Body of pancreas (tissue), 4 donors: ENCODE data around the gene CDHR5. TPM values are rescaled to one million over a fixed set of nuclear protein-coding genes. Genes with fewer than 3 reads are reported as not detected.

Experiments used
- ATAC-seq: fragments of 150-250 bp; one replicate; pipeline ENCODE4 v1.9.1; 2016
- DNase-seq, 4 donors: peaks; one replicate each; pipeline ENCODE4 v3.0.0-alpha.2; 2019
- H3K27ac ChIP-seq, 4 donors: fragments of 200-600 bp; sonication (generic); 1 replicate in 3 of 4; 2 replicates in 1 of 4; pipeline versions ENCODE4 v1.5.1 to v1.6.1; 2016 to 2019; ENCODE audit warnings: mild to moderate bottlenecking in 1 of 4, mixed read lengths in 1 of 4, moderate library complexity in 1 of 4
- H3K27me3 ChIP-seq, 2 donors: fragments of 200-600 bp; sonication (generic); one replicate each; pipeline ENCODE4 v1.6.0; 2016; ENCODE audit warnings: mild to moderate bottlenecking in 1 of 2
- H3K36me3 ChIP-seq, 2 donors: fragments of 200-600 bp; sonication (generic); replicated peaks in 1 of 2; 2 replicates each; pipeline ENCODE4 v1.5.1; 2016; ENCODE audit warnings: low read depth in 2 of 2; ENCODE audit not compliant: insufficient read depth in 1 of 2
- H3K4me1 ChIP-seq: fragments of 200-600 bp; sonication (generic); one replicate; pipeline ENCODE4 v1.6.0; 2016
- H3K4me3 ChIP-seq, 2 donors: fragments of 200-600 bp; sonication (generic); 1 replicate in 1 of 2; 2 replicates in 1 of 2; pipeline ENCODE4 v1.5.1; 2016 to 2019
- H3K9me3 ChIP-seq, 3 donors: fragments of 200-600 bp; sonication (generic); 1 replicate in 2 of 3; 2 replicates in 1 of 3; pipeline ENCODE4 v1.5.1; 2016
- POLR2A ChIP-seq, 3 donors: fragments of 450-650 bp; IDR thresholded peaks; one replicate each; pipeline ENCODE4 v1.6.1; 2016; ENCODE audit warnings: antibody characterized with exemption in 3 of 3, mild to moderate bottlenecking in 2 of 3
- WGBS, 2 donors: methylation state at CpG; one replicate each; pipeline ENCODE4 v1.1.5; 2017; 5-methylcytosine and 5-hydroxymethylcytosine counted together
- intact Hi-C: fragments of 100-400 bp; cut with DNase I; formaldehyde crosslinking; loops from one replicate; pipeline ENCODE4 v1.15.1; 2023
- total RNA-seq, 2 donors: library from RNA; depleted of rRNA; stranded (reverse); fragments of >200 nt; gene quantifications; one replicate each; pipeline ENCODE4 v1.1.0, GENCODE V29; 2016
- TF ChIP-seq, protein P1 (sequence below), 7 experiments: fragments of 450-650 bp in 4 of 7; fragments of 200-600 bp in 3 of 7; sonication (generic) in 3 of 7; IDR thresholded peaks; one replicate each; pipeline ENCODE4 v1.5.1; 2016 to 2019; ENCODE audit warnings: antibody characterized with exemption in 7 of 7

Gene CDHR5
- total RNA-seq, 2 donors from 2014 or later = 14.5 TPM; not detected in 1

DNA sequence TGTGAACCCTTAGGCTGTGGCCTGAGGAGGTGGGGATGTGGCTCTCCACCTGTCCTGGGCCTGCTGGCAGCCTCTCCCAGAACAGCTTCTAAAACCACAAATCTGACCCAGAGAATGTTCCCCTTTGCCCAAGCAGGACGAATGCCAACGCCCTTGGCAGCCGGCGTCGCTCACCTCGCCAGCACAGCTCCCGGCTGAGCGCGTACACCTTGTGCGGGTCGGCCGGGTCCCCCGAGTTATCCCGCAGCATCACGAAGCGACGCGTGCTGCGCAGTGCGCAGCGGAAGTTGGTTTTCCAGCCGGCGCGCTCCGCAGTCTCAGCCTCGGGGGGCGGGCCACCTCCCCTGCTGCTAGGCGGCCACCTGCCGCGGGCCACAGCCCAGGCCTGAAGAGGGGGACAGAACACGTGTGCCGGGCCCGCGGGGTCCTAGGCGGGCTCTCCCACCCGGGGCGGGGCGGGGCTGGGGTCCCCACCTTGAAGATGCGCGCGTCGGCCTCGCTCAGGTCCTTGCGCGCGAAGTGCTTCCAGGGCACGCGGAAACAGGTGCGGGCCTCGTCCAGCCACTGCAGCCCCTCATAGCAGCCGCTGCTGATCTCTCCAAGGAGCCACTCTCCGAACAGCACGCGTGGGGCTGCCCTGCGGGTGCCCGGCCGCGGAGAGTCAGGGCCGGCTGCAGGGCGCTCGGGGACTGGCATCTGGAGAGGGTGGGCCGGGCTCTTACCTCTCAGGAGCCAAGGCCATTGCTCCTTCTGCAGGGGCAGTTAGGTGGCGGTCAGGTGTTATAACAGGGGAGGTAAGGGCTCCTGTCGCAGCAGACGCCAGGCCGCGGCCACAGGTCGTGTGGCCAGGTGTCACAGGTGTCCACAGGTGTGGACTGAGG, 9.9 kb downstream of the CDHR5 start:
- Histone ChIP-seq H3K4me3 (peak overlapping the region; percentile 30 to 60), H3K36me3 (peaks cover 21 to 24% of the 10 kb centered on the region in 2 donors), H3K9me3 (no peaks in the 10 kb centered on the region), H3K4me1 (peaks cover 21% of the 10 kb centered on the region), H3K27me3 (no peaks in the 10 kb centered on the region), H3K27ac (peak overlapping the region; percentile 78 to 96 (median 86))
- intact Hi-C loops = no loop called here
- TF ChIP-seq, protein P1, sequence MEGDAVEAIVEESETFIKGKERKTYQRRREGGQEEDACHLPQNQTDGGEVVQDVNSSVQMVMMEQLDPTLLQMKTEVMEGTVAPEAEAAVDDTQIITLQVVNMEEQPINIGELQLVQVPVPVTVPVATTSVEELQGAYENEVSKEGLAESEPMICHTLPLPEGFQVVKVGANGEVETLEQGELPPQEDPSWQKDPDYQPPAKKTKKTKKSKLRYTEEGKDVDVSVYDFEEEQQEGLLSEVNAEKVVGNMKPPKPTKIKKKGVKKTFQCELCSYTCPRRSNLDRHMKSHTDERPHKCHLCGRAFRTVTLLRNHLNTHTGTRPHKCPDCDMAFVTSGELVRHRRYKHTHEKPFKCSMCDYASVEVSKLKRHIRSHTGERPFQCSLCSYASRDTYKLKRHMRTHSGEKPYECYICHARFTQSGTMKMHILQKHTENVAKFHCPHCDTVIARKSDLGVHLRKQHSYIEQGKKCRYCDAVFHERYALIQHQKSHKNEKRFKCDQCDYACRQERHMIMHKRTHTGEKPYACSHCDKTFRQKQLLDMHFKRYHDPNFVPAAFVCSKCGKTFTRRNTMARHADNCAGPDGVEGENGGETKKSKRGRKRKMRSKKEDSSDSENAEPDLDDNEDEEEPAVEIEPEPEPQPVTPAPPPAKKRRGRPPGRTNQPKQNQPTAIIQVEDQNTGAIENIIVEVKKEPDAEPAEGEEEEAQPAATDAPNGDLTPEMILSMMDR (IDR thresholded peaks at IDR 0.05) = no peak
- TF ChIP-seq POLR2A (IDR thresholded peaks at IDR 0.05) = no peak
- DNase-seq (peak in 3 of 4 donors; percentile 35 to 66 (median 64)), ATAC-seq (no peak)
- 68 to 79% methylated on average over 16 to 53 of the region's 68 CpGs for WGBS, 2 donors

DNA sequence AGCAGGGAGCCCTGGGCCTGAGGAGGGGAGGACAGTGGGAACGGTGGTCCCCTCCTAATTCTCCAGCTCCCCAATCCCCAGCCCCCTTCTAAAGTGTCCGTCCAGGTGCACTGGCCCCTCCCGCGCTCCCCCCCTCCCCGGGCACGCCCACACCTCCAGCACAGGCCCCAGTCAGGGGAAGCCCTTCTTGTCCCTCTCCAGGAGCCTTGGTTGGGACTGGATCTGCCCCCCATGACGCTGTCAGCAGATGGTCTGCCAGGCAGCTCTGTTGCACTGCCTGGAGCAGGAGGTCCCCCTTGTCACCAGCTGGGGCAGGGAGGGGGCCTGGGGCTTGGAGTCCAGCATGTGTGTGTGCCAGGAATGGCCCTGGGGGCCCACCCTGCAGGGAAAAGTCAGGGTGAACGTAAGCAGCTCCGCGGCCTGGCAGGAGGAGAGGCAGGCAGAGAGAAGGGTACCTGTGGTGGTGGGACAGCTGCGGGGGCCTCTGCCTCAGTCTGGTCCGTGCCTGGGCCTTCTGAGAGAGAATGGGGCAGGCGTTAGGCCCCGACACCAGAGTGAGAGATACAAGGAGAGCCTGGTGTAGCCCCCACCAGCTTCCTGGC, 10.6 kb downstream of the CDHR5 start:
- WGBS, 2 donors = 75 to 85% methylated on average over 13 to 14 of the region's 14 CpGs
- H3K27me3 ChIP-seq = no peaks in the 10 kb centered on the region
- peaks cover 21% of the 10 kb centered on the region for H3K4me1 ChIP-seq
- peak overlapping the region in 3 of 4 donors; percentile 84 to 96 (median 89) for H3K27ac ChIP-seq
- ATAC-seq (no peak), DNase-seq (no peak)
- intact Hi-C loops = no loop called here
- H3K36me3 ChIP-seq = peaks cover 23 to 26% of the 10 kb centered on the region in 2 donors
- no peak overlapping the region for H3K4me3 ChIP-seq
- no peaks in the 10 kb centered on the region for H3K9me3 ChIP-seq
- TF ChIP-seq POLR2A (IDR thresholded peaks at IDR 0.05) = no peak
- TF ChIP-seq, protein P1 (IDR thresholded peaks at IDR 0.05) = no peak

DNA sequence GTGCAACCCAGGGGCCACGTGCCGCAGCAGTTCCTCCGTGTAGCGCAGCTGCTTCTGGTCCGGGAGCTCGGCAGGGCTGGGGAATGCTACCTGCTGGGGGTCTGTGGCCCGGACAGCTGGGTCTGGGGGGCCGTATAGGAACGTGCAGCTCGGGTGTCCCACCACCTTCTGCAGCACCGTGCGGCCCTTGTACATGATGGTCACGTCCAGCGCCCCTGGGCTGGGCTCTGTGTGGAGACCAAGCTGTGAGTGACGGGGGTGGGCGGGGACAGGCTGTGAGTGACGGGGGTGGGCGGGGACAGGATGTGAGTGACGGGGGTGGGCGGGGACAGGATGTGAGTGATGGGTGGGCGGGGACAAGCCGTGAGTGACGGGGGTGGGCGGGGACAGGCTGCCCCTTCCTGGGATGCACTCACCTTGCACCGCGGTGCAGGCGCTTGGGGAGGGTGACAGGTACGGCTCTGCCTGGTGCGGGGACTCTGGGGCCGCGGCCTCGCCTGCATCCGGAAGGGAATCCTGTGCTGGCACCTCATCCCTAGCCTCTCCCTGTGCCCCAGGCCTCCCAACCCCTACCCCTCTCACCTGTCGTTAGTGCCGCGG, 11.3 kb downstream of the CDHR5 start:
- Histone ChIP-seq H3K4me3 (no peak overlapping the region), H3K36me3 (peaks cover 25 to 26% of the 10 kb centered on the region in 2 donors), H3K27me3 (no peaks in the 10 kb centered on the region), H3K9me3 (no peaks in the 10 kb centered on the region), H3K4me1 (peaks cover 21% of the 10 kb centered on the region), H3K27ac (peak overlapping the region in 2 of 4 donors; percentile 84 to 96)
- no peak for TF ChIP-seq POLR2A (IDR thresholded peaks at IDR 0.05)
- TF ChIP-seq, protein P1 (IDR thresholded peaks at IDR 0.05) = no peak
- intact Hi-C loops = no loop called here
- no peak for ATAC-seq
- WGBS, 2 donors = 83 to 90% methylated on average over 8 to 25 of the region's 36 CpGs
- DNase-seq = peak; percentile 49 to 73 (median 56)

DNA sequence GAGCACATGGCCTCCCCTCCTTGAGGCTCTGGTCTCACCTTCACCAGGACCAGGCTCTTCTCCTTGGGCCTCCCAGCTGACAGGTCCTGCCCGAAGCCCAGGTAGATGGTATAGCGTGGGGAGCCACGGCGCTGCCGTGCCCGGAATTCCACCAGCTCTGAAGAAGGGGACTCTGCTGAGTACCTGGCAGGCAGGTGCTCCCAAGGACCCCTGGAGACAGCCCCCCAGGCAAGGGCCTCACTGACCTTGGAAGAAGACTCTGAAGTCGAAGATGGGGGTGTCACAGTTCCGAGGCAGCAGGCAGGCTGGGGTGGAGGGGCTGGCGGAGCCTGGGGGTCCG, 11.8 kb downstream of the CDHR5 start:
- WGBS, 2 donors = 97 to 100% methylated on average over 3 to 6 of the region's 10 CpGs
- Histone ChIP-seq H3K4me1 (peaks cover 21% of the 10 kb centered on the region), H3K27ac (no peak overlapping the region), H3K36me3 (peaks cover 26 to 27% of the 10 kb centered on the region in 2 donors), H3K4me3 (no peak overlapping the region), H3K9me3 (no peaks in the 10 kb centered on the region), H3K27me3 (no peaks in the 10 kb centered on the region)
- ATAC-seq (no peak), DNase-seq (no peak)
- intact Hi-C loops = no loop called here
- TF ChIP-seq POLR2A (IDR thresholded peaks at IDR 0.05) = no peak
- TF ChIP-seq, protein P1 (IDR thresholded peaks at IDR 0.05) = no peak
